Trophoblast cell (in vitro differentiated cells and primary cell): ENCODE measurements around the gene NHLRC1.

ENCODE experiments used
- DNase-seq, 2 donors: peaks; one replicate each; pipeline ENCODE4 v3.0.0-alpha.2; 2016
- H2AFZ ChIP-seq: 2 replicates; pipeline ENCODE4 v1.6.1; 2013; ENCODE audit warnings: low read length, moderate library complexity, mild to moderate bottlenecking; ENCODE audit not compliant: insufficient read depth, poor library complexity
- H2AK5ac ChIP-seq: 2 replicates; pipeline ENCODE4 v1.6.1; 2013; ENCODE audit warnings: mild to moderate bottlenecking, low read length
- H2BK120ac ChIP-seq: 2 replicates; pipeline ENCODE4 v1.6.1; 2013; ENCODE audit warnings: low read length, mild to moderate bottlenecking, moderate library complexity; ENCODE audit not compliant: insufficient read depth, poor library complexity
- H2BK12ac ChIP-seq: 2 replicates; pipeline ENCODE4 v1.6.1; 2013; ENCODE audit warnings: mild to moderate bottlenecking, low read length, moderate library complexity
- H2BK5ac ChIP-seq: 2 replicates; pipeline ENCODE4 v1.6.1; 2013; ENCODE audit warnings: low read length, low read depth, moderate library complexity, mild to moderate bottlenecking; ENCODE audit not compliant: poor library complexity
- H3K14ac ChIP-seq: 2 replicates; pipeline ENCODE4 v1.6.1; 2013; ENCODE audit warnings: mild to moderate bottlenecking, low read length
- H3K18ac ChIP-seq: 2 replicates; pipeline ENCODE4 v1.6.1; 2013; ENCODE audit warnings: mild to moderate bottlenecking, low read length
- H3K23ac ChIP-seq: 2 replicates; pipeline ENCODE4 v1.6.1; 2013; ENCODE audit warnings: low read length
- H3K27ac ChIP-seq: 2 replicates; pipeline ENCODE4 v1.5.1; 2013; ENCODE audit warnings: low read depth, mild to moderate bottlenecking, inconsistent platforms, low read length, moderate library complexity
- H3K27me3 ChIP-seq: 2 replicates; pipeline ENCODE4 v1.6.1; 2013; ENCODE audit warnings: inconsistent platforms, mild to moderate bottlenecking, low read length, moderate library complexity; ENCODE audit not compliant: insufficient read depth
- H3K36me3 ChIP-seq, 2 experiments: 1 replicate in 1 of 2; 2 replicates in 1 of 2; pipeline ENCODE4 v1.6.1; 2013; ENCODE audit warnings: low read length in 2 of 2, mild to moderate bottlenecking in 2 of 2, moderate library complexity in 1 of 2; ENCODE audit not compliant: insufficient read depth in 2 of 2, control insufficient read depth in 1 of 2
- H3K4ac ChIP-seq: 2 replicates; pipeline ENCODE4 v1.6.1; 2013; ENCODE audit warnings: low read depth, mild to moderate bottlenecking, low read length, moderate library complexity
- H3K4me1 ChIP-seq, 2 experiments: 1 replicate in 1 of 2; 2 replicates in 1 of 2; pipeline ENCODE4 v1.6.1; 2013; ENCODE audit warnings: low read length in 2 of 2, mild to moderate bottlenecking in 2 of 2, moderate library complexity in 1 of 2; ENCODE audit not compliant: insufficient read depth in 2 of 2, control insufficient read depth in 1 of 2
- H3K4me2 ChIP-seq: 2 replicates; pipeline ENCODE4 v1.6.1; 2013; ENCODE audit warnings: inconsistent platforms, mild to moderate bottlenecking, low read length, moderate library complexity
- H3K4me3 ChIP-seq: 2 replicates; pipeline ENCODE4 v1.5.1; 2013; ENCODE audit warnings: mild to moderate bottlenecking, low read depth, low read length, inconsistent platforms
- H3K79me1 ChIP-seq: one replicate; pipeline ENCODE4 v1.6.1; 2013; ENCODE audit warnings: low read length
- H3K79me2 ChIP-seq: 2 replicates; pipeline ENCODE4 v1.6.1; 2013; ENCODE audit warnings: low read length, mild to moderate bottlenecking; ENCODE audit not compliant: control insufficient read depth, insufficient read depth, poor library complexity
- H3K9ac ChIP-seq: 2 replicates; pipeline ENCODE4 v1.6.1; 2013; ENCODE audit warnings: mild to moderate bottlenecking, low read length
- H3K9me3 ChIP-seq: 2 replicates; pipeline ENCODE4 v1.6.1; 2013; ENCODE audit warnings: low read depth, mild to moderate bottlenecking, control low read depth, inconsistent platforms, low read length; ENCODE audit not compliant: insufficient read depth
- H4K12ac ChIP-seq: 2 replicates; pipeline ENCODE4 v1.6.1; 2013; ENCODE audit warnings: low read depth, mild to moderate bottlenecking, low read length, moderate library complexity
- H4K8ac ChIP-seq: 2 replicates; pipeline ENCODE4 v1.6.1; 2013; ENCODE audit warnings: low read depth, mild to moderate bottlenecking, low read length, moderate library complexity
- H4K91ac ChIP-seq: one replicate; pipeline ENCODE4 v1.6.1; 2013; ENCODE audit warnings: low read depth, mild to moderate bottlenecking, low read length, moderate library complexity
- WGBS: extraction: QIAGEN DNeasy Blood & Tissue Kit; methylation state at CpG from one replicate; pipeline ENCODE4 v1.1.7; 2013; ENCODE audit warnings: missing lambda C conversion rate; ENCODE audit not compliant: insufficient read length, insufficient coverage; ENCODE audit errors: extremely low coverage; 5-methylcytosine and 5-hydroxymethylcytosine counted together

The NHLRC1 gene

GRCh38 chr6:18117136-18117535, 5.3 kb downstream of the NHLRC1 start:
- Histone ChIP-seq H3K27ac (no peak overlapping the region), H2BK5ac (no peak overlapping the region), H3K14ac (no peak overlapping the region), H3K4me3 (no peak overlapping the region), H3K18ac (no peak overlapping the region), H3K4ac (no peak overlapping the region), H2AFZ (no peak overlapping the region), H4K91ac (no peak overlapping the region), H3K36me3 (no peaks in the 10 kb centered on the region), H3K79me2 (no peaks in the 10 kb centered on the region), H3K9ac (no peak overlapping the region), H4K8ac (no peak overlapping the region), H2BK120ac (no peak overlapping the region), H3K9me3 (no peaks in the 10 kb centered on the region), H3K27me3 (no peaks in the 10 kb centered on the region), H3K4me2 (no peak overlapping the region), H3K4me1 (peaks cover 1 to 2% of the 10 kb centered on the region in 2 experiments), H4K12ac (no peak overlapping the region), H2AK5ac (no peak overlapping the region), H3K79me1 (no peaks in the 10 kb centered on the region), H2BK12ac (no peak overlapping the region), H3K23ac (no peak overlapping the region)
- peak; percentile 70 to 87 for DNase-seq
- no CpG with 5 or more reads among the region's 5 CpGs for WGBS

GRCh38 chr6:18115356-18115755, 7.1 kb downstream of the NHLRC1 start:
- Histone ChIP-seq H4K8ac (no peak overlapping the region), H4K12ac (no peak overlapping the region)
- WGBS = no CpG with 5 or more reads among the region's 2 CpGs

GRCh38 chr6:18110162-18110561, 12.3 kb downstream of the NHLRC1 start:
- Histone ChIP-seq H2BK12ac (no peak overlapping the region), H4K12ac (no peak overlapping the region), H3K14ac (no peak overlapping the region), H3K27me3 (no peaks in the 10 kb centered on the region), H3K36me3 (peaks cover 0 to 2% of the 10 kb centered on the region in 2 experiments), H3K79me1 (no peaks in the 10 kb centered on the region), H3K27ac (no peak overlapping the region), H4K91ac (no peak overlapping the region), H3K4me2 (no peak overlapping the region), H2AFZ (no peak overlapping the region), H3K18ac (no peak overlapping the region), H3K9ac (no peak overlapping the region), H2BK120ac (no peak overlapping the region), H2AK5ac (no peak overlapping the region), H2BK5ac (no peak overlapping the region), H3K4ac (no peak overlapping the region), H3K4me3 (no peak overlapping the region), H4K8ac (no peak overlapping the region), H3K4me1 (no peaks in the 10 kb centered on the region), H3K79me2 (no peaks in the 10 kb centered on the region), H3K9me3 (no peaks in the 10 kb centered on the region), H3K23ac (no peak overlapping the region)
- no peak for DNase-seq

More at GRCh38 chr6:18115356-18115755, 7.1 kb downstream of the NHLRC1 start:
- Histone ChIP-seq H3K4ac (no peak overlapping the region), H3K36me3 (no peaks in the 10 kb centered on the region), H3K79me1 (no peaks in the 10 kb centered on the region), H2AFZ (no peak overlapping the region), H3K18ac (no peak overlapping the region), H3K9me3 (no peaks in the 10 kb centered on the region), H2AK5ac (no peak overlapping the region), H3K27me3 (no peaks in the 10 kb centered on the region), H3K4me2 (no peak overlapping the region), H3K79me2 (no peaks in the 10 kb centered on the region), H3K14ac (no peak overlapping the region), H3K27ac (no peak overlapping the region), H3K23ac (no peak overlapping the region), H3K4me3 (no peak overlapping the region), H4K91ac (no peak overlapping the region), H2BK5ac (no peak overlapping the region), H2BK120ac (no peak overlapping the region), H3K4me1 (no peaks in the 10 kb centered on the region), H2BK12ac (no peak overlapping the region), H3K9ac (no peak overlapping the region)
- DNase-seq = no peak

GRCh38 chr6:18107061-18107460, 15.4 kb downstream of the NHLRC1 start:
- H2AK5ac ChIP-seq = no peak overlapping the region
- no peak overlapping the region for H3K4me3 ChIP-seq
- H3K9me3 ChIP-seq = no peaks in the 10 kb centered on the region
- no peaks in the 10 kb centered on the region for H3K79me1 ChIP-seq
- DNase-seq = no peak
- no peak overlapping the region for H3K4ac ChIP-seq
- no peak overlapping the region for H2BK120ac ChIP-seq
- no peak overlapping the region for H3K18ac ChIP-seq
- peaks cover 0 to 2% of the 10 kb centered on the region in 2 experiments for H3K36me3 ChIP-seq
- H3K4me1 ChIP-seq = no peaks in the 10 kb centered on the region
- H3K14ac ChIP-seq = no peak overlapping the region
- no peak overlapping the region for H4K8ac ChIP-seq
- H2AFZ ChIP-seq = no peak overlapping the region
- no peak overlapping the region for H2BK12ac ChIP-seq
- H3K27ac ChIP-seq = no peak overlapping the region
- H4K12ac ChIP-seq = no peak overlapping the region
- H3K23ac ChIP-seq = no peak overlapping the region
- no peaks in the 10 kb centered on the region for H3K79me2 ChIP-seq
- no peak overlapping the region for H2BK5ac ChIP-seq
- WGBS = no CpG with 5 or more reads among the region's 1 CpG
- no peak overlapping the region for H3K4me2 ChIP-seq
- no peak overlapping the region for H3K9ac ChIP-seq
- no peaks in the 10 kb centered on the region for H3K27me3 ChIP-seq
- no peak overlapping the region for H4K91ac ChIP-seq
